Measurements from ENCODE around the gene ULK4. TPM values are rescaled to one million over a fixed set of nuclear protein-coding genes. Genes with fewer than 3 reads are reported as not detected.

Gene ULK4
- polyA plus RNA-seq, 1 of the 3 experiments (the other 2 are of a cell fraction): 6.2 TPM

- Histone ChIP-seq H3K9me2 (no peaks in the 10 kb centered on the region), H3K27me3 (ENCODE audit: insufficient read depth) (no peaks in the 10 kb centered on the region), H3K4me3 (ENCODE audit: low read depth in 2 of 2, low read length in 1 of 2) (no peak overlapping the region), H3K9me3 (no peaks in the 10 kb centered on the region), H3K4me2 (no peak overlapping the region), H3K4me1 (ENCODE audit: control insufficient read depth in 1 of 2, insufficient read depth in 2 of 2, low read depth in 1 of 2, low read length in 1 of 2) (no peaks in the 10 kb centered on the region), H4K20me1 (ENCODE audit: insufficient read depth) (no peaks in the 10 kb centered on the region), H3K9ac (no peak overlapping the region), H3F3A (replicated peaks; ENCODE audit: insufficient read depth) (no peaks in the 10 kb centered on the region), H2AFZ (ENCODE audit: low read depth) (no peak overlapping the region), H3K36me3 (replicated peaks in 1 of 2; ENCODE audit: control insufficient read depth in 1 of 2, insufficient read depth in 2 of 2, low read length in 1 of 2) (peaks cover 0 to 10% of the 10 kb centered on the region in 2 experiments), H3K27ac (ENCODE audit: low read depth in 2 of 2, low read length in 1 of 2) (no peak overlapping the region), H3K79me2 (ENCODE audit: insufficient read depth) (no peaks in the 10 kb centered on the region)
- no peak for DNase-seq
- ChIA-PET CTCF (no interaction called here), POLR2A (no interaction called here)
- no peak for TF ChIP-seq RAD21 (IDR thresholded peaks at IDR 0.05; ENCODE audit: low read length)
- no peak for TF ChIP-seq EP300 (IDR thresholded peaks at IDR 0.05; ENCODE audit: borderline replicate concordance in 1 of 2, low read depth in 1 of 2, low read length in 1 of 2)
- no peak for TF ChIP-seq ZBTB33 (IDR thresholded peaks at IDR 0.05; ENCODE audit: borderline replicate concordance, low read depth)
- no peak for TF ChIP-seq SIN3A (IDR thresholded peaks at IDR 0.05; ENCODE audit: borderline replicate concordance, low read depth, low read length)
- no peak for TF ChIP-seq RCOR1 (IDR thresholded peaks at IDR 0.05; ENCODE audit: low read length)
- no peak for TF ChIP-seq REST (IDR thresholded peaks at IDR 0.05; ENCODE audit: low read depth, low read length)
- no peak for TF ChIP-seq POLR2AphosphoS5 (IDR thresholded peaks at IDR 0.05; ENCODE audit: low read depth, low read length)
- TF ChIP-seq MXI1 (IDR thresholded peaks at IDR 0.05; ENCODE audit: low read depth, low read length): no peak
- TF ChIP-seq TEAD4 (IDR thresholded peaks at IDR 0.05; ENCODE audit: borderline replicate concordance, insufficient read depth): no peak
- no peak for TF ChIP-seq IRF3 (IDR thresholded peaks at IDR 0.05; ENCODE audit: low read depth, low read length)
- 94% methylated on average over 2 of the region's 2 CpGs for WGBS (ENCODE audit: low lambda C conversion rate)
These were observed 94.4 kb downstream of the ULK4 start for GRCh38 chr3:41867533-41867932.

GRCh38 chr3:41866298-41866697, 95.6 kb downstream of the ULK4 start:
- CTCF ChIA-PET: no interaction called here
- no peak overlapping the region for H3K4me3 ChIP-seq (ENCODE audit: low read depth in 2 of 2, low read length in 1 of 2)
- TF ChIP-seq NRF1 (IDR thresholded peaks at IDR 0.05; ENCODE audit: low read depth, low read length): no peak
- TF ChIP-seq RXRA (IDR thresholded peaks at IDR 0.05; ENCODE audit: borderline replicate concordance, low read depth): no peak
- no peak for TF ChIP-seq TCF12 (IDR thresholded peaks at IDR 0.05)
- no peak for TF ChIP-seq ELF1 (IDR thresholded peaks at IDR 0.05)
- no peak for TF ChIP-seq GATA2 (CRISPR knock-in tag; IDR thresholded peaks at IDR 0.05)
- TF ChIP-seq REST (IDR thresholded peaks at IDR 0.05; ENCODE audit: low read depth, low read length): no peak
- no peak for TF ChIP-seq MXI1 (IDR thresholded peaks at IDR 0.05; ENCODE audit: low read depth, low read length)
- no peak for TF ChIP-seq FOXJ3 (CRISPR knock-in tag; IDR thresholded peaks at IDR 0.05)
- no peak for TF ChIP-seq RAD21 (IDR thresholded peaks at IDR 0.05; ENCODE audit: low read length)
- no peak for TF ChIP-seq SMC3 (IDR thresholded peaks at IDR 0.05; ENCODE audit: low read depth, low read length)
- TF ChIP-seq NFIC (IDR thresholded peaks at IDR 0.05; ENCODE audit: borderline replicate concordance): no peak
- TF ChIP-seq FOXM1 (IDR thresholded peaks at IDR 0.05; ENCODE audit: low read depth): no peak

More at GRCh38 chr3:41866298-41866697, 95.6 kb downstream of the ULK4 start:
- Histone ChIP-seq H3F3A (replicated peaks; ENCODE audit: insufficient read depth) (no peaks in the 10 kb centered on the region), H3K9ac (no peak overlapping the region), H3K9me3 (no peaks in the 10 kb centered on the region), H3K27ac (ENCODE audit: low read depth in 2 of 2, low read length in 1 of 2) (no peak overlapping the region), H2AFZ (ENCODE audit: low read depth) (no peak overlapping the region), H4K20me1 (ENCODE audit: insufficient read depth) (no peaks in the 10 kb centered on the region), H3K4me1 (ENCODE audit: control insufficient read depth in 1 of 2, insufficient read depth in 2 of 2, low read depth in 1 of 2, low read length in 1 of 2) (no peaks in the 10 kb centered on the region), H3K27me3 (ENCODE audit: insufficient read depth) (no peaks in the 10 kb centered on the region), H3K36me3 (replicated peaks in 1 of 2; ENCODE audit: control insufficient read depth in 1 of 2, insufficient read depth in 2 of 2, low read length in 1 of 2) (peaks cover 0 to 10% of the 10 kb centered on the region in 2 experiments), H3K4me2 (no peak overlapping the region), H3K79me2 (ENCODE audit: insufficient read depth) (no peaks in the 10 kb centered on the region), H3K9me2 (no peaks in the 10 kb centered on the region)
- DNase-seq: no peak
- POLR2A ChIA-PET: no interaction called here
- WGBS (ENCODE audit: low lambda C conversion rate): 98% methylated on average over 6 of the region's 6 CpGs
